GM12865 (cell line): ENCODE results near the gene PAK6.

Experiments
- DNase-seq: peaks from one replicate; pipeline ENCODE4 v3.0.0; 2010; ENCODE audit warnings: low read depth
- H3K4me3 ChIP-seq: 2 replicates; pipeline ENCODE4 v1.5.1; 2011; ENCODE audit warnings: mild to moderate bottlenecking, low read depth, low read length, control low read depth
- TF ChIP-seq, protein P1 (sequence below): IDR thresholded peaks from 2 replicates; pipeline ENCODE4 v1.5.1; 2011; ENCODE audit warnings: low read length, control low read depth, low read depth, inconsistent platforms; ENCODE audit not compliant: insufficient read depth; ENCODE audit errors: missing control alignments

PAK6 gene

DNA sequence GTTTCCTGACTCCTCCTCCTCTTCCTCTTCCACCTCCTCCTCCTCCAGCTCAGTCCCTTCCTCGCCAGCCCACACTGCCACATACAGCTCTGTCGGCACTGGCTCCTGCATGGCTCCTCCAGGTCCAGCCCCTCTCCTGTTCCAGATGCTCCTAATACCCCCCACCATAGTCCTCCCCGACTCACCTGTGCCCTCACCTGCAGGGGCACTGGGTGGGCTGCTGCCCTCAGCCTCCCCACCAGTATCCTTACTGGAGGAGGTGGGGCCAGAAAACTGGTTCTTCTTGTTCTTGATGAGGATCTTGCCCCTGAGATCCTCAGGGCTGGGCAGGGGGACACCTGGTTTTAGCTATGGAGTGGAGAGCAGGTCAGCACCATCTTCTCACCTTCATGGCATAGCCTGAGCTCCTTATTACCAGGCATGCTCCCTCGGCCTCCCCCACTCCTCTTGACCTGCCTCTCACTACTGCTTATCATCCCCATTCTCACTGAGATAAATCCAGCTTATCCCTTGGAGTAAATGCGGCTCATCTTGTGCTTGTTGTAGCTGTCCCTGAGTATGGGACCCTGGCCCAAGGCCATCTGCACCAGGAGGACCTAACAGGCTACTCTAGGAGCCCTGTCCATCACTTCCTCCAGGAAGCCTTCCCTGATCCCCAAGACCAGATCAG lies 57.8 kb downstream of the PAK6 start:
- H3K4me3 ChIP-seq, result no peak overlapping the region
- no peak for DNase-seq
- TF ChIP-seq, protein P1, sequence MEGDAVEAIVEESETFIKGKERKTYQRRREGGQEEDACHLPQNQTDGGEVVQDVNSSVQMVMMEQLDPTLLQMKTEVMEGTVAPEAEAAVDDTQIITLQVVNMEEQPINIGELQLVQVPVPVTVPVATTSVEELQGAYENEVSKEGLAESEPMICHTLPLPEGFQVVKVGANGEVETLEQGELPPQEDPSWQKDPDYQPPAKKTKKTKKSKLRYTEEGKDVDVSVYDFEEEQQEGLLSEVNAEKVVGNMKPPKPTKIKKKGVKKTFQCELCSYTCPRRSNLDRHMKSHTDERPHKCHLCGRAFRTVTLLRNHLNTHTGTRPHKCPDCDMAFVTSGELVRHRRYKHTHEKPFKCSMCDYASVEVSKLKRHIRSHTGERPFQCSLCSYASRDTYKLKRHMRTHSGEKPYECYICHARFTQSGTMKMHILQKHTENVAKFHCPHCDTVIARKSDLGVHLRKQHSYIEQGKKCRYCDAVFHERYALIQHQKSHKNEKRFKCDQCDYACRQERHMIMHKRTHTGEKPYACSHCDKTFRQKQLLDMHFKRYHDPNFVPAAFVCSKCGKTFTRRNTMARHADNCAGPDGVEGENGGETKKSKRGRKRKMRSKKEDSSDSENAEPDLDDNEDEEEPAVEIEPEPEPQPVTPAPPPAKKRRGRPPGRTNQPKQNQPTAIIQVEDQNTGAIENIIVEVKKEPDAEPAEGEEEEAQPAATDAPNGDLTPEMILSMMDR, result no peak

DNA sequence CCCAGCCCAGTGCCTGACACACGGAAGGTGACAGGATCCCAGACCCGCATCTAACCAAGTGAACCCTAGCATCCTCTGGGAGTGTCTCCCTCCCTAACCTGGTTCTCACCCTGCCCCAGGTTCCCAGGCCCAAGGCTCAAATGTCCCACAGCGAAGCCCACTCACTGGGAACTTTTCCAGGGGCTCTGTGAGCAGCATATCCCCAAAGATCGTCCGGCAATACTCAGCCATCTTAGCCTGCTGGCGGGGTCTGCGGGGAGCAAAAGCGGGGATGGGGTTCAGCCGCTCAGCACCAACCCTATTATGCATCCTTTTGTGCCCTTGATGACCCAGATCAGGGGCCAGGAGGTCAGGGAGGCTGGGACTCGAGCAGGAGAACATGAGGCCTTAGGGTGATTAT lies 58.5 kb downstream of the PAK6 start:
- H3K4me3 ChIP-seq, result no peak overlapping the region
- TF ChIP-seq, protein P1, result no peak
- DNase-seq, result no peak

DNA sequence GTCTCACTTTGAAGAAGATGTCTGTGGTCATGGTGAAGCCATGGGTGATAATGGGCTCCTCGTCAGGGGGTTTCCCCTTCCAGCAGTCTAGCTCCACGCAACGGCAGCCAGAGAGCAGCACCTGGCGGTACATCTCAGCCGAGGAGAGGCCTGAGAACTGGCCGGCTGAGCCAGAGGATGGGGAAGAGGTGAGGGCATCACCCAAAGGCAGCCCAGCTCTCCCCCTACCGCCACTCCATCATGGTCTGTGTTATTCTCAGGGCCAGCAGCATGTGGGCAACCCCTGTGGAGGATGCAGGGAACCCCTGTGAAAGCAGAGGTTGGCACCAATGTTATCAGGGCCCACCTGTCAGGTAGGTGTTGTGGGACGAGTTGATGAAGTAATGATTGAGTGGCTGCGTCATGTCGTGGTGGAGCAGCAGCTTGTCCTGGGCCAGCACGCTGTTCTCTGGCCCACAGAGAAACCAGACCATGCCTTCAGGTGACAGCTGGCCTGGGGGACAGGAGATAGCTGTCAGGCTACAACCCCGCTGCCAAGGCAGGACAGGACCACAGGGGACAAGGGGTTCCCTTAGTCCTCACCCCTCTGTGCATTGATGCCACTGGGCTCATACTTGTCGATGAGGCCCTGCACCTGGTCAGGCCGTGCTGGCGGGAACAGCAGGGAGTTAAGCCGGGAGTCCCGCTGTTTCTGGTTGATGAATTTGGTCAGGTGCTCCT lies 59.5 kb downstream of the PAK6 start:
- H3K4me3 ChIP-seq, result no peak overlapping the region
- DNase-seq, result no peak
- TF ChIP-seq, protein P1, result no peak

DNA sequence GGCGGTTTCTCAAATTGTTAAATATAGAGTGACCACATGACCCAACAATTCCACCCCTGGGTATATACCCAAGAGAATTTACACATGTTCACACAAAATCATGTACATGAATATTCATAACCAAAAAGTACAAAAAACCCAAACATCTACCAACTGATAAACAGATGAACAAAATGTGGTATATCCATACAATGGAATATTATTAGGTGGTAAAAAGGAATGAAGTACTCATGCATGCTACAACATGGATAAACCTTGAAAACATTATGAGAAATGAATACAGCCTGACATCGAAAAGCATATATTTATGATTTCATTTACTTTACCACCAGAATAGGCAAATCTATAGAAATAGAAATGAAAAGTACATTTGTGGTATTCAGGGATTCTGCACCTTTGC lies 61.5 kb downstream of the PAK6 start:
- TF ChIP-seq, protein P1, result no peak
- no peak overlapping the region for H3K4me3 ChIP-seq
- no peak for DNase-seq

DNA sequence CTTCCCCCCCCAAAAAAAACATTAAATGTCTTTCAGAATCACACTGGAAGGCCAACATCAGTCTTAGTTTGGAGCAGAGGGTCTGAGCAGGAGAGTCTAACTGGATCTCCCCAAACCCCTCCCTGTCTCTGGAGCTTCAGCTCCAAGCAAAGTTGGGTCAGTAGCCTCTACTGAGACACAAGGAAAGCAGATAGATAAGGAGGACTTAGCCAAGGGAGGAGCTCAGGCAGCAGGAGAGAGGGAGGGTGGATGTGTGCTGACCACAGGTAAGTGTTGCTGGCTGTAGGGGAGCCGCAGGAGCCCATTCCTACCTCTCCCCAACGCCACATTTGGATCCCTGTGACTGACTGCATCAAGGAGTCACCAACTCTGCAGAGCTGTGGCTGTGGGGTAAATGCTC lies 61.9 kb downstream of the PAK6 start:
- TF ChIP-seq, protein P1, result no peak
- DNase-seq, result no peak
- no peak overlapping the region for H3K4me3 ChIP-seq

DNA sequence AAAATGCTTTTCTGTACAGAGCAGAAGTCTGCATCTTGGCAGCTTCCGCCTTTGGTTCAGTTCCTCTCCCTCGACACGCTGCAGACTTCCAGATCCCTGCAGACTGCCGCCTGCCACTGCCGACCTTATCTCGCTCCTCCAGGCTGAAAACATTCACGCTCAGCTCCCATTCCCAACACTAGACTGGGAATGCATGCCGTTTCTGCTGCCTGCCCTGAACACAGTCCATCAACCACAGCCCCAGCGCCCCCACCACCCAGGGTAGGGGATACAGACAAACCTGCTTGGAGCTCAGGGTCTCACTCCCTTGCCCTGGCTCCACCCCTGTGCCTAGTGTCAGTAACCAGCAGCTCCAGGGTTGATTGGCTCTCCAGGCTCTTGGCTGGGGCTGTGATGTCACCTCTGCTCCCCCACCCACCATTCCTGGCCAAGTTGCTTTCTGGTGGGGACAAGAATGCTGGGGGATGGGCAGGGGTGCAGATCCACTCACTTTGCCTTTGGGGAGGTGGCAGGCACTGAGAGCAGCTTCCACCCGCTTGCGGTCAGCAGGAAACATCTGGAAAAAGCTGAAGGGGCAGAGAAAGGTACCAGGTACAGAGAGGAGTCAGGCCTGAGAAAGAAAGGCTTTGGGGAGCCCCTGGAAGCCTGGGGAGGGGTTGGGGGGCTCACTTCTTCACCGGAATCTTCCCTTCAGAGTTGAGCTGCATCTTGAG lies 62.8 kb downstream of the PAK6 start:
- no peak overlapping the region for H3K4me3 ChIP-seq
- TF ChIP-seq, protein P1, result no peak
- no peak for DNase-seq
